IMR-90 (cell line): Measurements from ENCODE around the gene CDC42EP4.

ENCODE experiments used
- BHLHE40 ChIP-seq: fragments of 150-350 bp; IDR thresholded peaks from 2 replicates; pipeline ENCODE4 v1.6.1; 2016; ENCODE audit warnings: mild to moderate bottlenecking, low read depth, low read length
- CEBPB ChIP-seq: IDR thresholded peaks from 2 replicates; pipeline ENCODE4 v1.6.1; 2012; ENCODE audit warnings: low read depth, low read length, improper control_type of control experiment
- MXI1 ChIP-seq: IDR thresholded peaks from 2 replicates; pipeline ENCODE4 v1.6.1; 2012; ENCODE audit warnings: low read depth, mild to moderate bottlenecking, low read length, moderate library complexity, borderline replicate concordance
- NFE2L2 ChIP-seq: fragments of 150-350 bp; IDR thresholded peaks from 2 replicates; pipeline ENCODE4 v1.6.1; 2016; ENCODE audit warnings: low read depth, mild to moderate bottlenecking, low read length
- POLR2A ChIP-seq: IDR thresholded peaks from 2 replicates; pipeline ENCODE4 v1.6.1; 2012; ENCODE audit warnings: mild to moderate bottlenecking, low read depth, low read length
- RAD21 ChIP-seq: IDR thresholded peaks from 2 replicates; pipeline ENCODE4 v1.6.1; 2012; ENCODE audit warnings: low read length, improper control_type of control experiment
- RCOR1 ChIP-seq: IDR thresholded peaks from 2 replicates; pipeline ENCODE4 v1.6.1; 2012; ENCODE audit warnings: mild to moderate bottlenecking, low read length, improper control_type of control experiment; ENCODE audit not compliant: insufficient replicate concordance
- RFX5 ChIP-seq: IDR thresholded peaks from 2 replicates; pipeline ENCODE4 v1.8.0; 2012; ENCODE audit warnings: low read depth, mild to moderate bottlenecking, low read length, moderate library complexity
- SMC3 ChIP-seq: fragments of 150-350 bp; IDR thresholded peaks from 2 replicates; pipeline ENCODE4 v1.6.1; 2016; ENCODE audit warnings: low read depth, mild to moderate bottlenecking, antibody characterized with exemption, low read length, moderate library complexity
- TF ChIP-seq, protein P1 (sequence below): conservative IDR thresholded peaks from 2 replicates; pipeline ENCODE4 v1.5.1; 2012; ENCODE audit warnings: mild to moderate bottlenecking, low read depth, low read length, improper control_type of control experiment
- TF ChIP-seq, protein P2 (sequence below): fragments of 150-350 bp; IDR thresholded peaks from 2 replicates; pipeline ENCODE4 v1.6.1; 2016; ENCODE audit warnings: low read depth, mild to moderate bottlenecking, low read length, moderate library complexity, borderline replicate concordance

DNA sequence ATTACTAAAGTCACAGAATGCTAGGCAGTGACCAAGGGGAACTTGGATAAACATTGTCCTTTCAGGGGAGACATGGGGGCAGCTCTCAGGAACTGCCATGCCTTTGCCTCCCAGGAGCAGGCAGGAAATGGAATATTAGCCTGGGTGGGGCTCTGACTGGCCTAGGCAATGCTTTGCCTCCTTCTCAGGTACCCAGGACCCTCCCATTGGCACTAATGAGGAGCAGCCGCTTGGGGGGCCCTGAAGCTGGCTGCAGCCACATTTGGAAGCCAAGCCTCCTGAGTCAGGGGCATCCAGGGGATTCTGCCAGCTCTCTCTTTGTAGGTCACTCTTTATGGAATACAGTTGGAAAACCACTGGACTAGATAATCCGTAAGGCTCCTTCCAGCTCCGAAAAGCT, 55.6 kb downstream of the CDC42EP4 start:
- TF ChIP-seq POLR2A (no peak), BHLHE40 (no peak), CEBPB (no peak), RAD21 (no peak), NFE2L2 (no peak), RCOR1 (no peak), RFX5 (no peak), SMC3 (no peak), MXI1 (no peak)
- TF ChIP-seq, protein P1, sequence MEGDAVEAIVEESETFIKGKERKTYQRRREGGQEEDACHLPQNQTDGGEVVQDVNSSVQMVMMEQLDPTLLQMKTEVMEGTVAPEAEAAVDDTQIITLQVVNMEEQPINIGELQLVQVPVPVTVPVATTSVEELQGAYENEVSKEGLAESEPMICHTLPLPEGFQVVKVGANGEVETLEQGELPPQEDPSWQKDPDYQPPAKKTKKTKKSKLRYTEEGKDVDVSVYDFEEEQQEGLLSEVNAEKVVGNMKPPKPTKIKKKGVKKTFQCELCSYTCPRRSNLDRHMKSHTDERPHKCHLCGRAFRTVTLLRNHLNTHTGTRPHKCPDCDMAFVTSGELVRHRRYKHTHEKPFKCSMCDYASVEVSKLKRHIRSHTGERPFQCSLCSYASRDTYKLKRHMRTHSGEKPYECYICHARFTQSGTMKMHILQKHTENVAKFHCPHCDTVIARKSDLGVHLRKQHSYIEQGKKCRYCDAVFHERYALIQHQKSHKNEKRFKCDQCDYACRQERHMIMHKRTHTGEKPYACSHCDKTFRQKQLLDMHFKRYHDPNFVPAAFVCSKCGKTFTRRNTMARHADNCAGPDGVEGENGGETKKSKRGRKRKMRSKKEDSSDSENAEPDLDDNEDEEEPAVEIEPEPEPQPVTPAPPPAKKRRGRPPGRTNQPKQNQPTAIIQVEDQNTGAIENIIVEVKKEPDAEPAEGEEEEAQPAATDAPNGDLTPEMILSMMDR = no peak
- TF ChIP-seq, protein P2, sequence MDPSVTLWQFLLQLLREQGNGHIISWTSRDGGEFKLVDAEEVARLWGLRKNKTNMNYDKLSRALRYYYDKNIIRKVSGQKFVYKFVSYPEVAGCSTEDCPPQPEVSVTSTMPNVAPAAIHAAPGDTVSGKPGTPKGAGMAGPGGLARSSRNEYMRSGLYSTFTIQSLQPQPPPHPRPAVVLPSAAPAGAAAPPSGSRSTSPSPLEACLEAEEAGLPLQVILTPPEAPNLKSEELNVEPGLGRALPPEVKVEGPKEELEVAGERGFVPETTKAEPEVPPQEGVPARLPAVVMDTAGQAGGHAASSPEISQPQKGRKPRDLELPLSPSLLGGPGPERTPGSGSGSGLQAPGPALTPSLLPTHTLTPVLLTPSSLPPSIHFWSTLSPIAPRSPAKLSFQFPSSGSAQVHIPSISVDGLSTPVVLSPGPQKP = no peak
